A549 (cell line): Measurements from ENCODE around the gene RHOJ. TPM values are rescaled to one million over a fixed set of nuclear protein-coding genes. Genes with fewer than 3 reads are reported as not detected.

Experiments
- BHLHE40 ChIP-seq: IDR thresholded peaks from 2 replicates; pipeline ENCODE4 v1.6.1; 2012; ENCODE audit warnings: low read depth, low read length, inconsistent platforms
- CEBPB ChIP-seq, 2 experiments: fragments of >200 bp in 1 of 2; sonication (Bioruptor Twin) in 1 of 2; formaldehyde crosslinking in 1 of 2; IDR thresholded peaks; 2 replicates each; pipeline ENCODE4 v1.6.1; 2012 to 2016
- EP300 ChIP-seq, 2 experiments: fragments of >200 bp; sonication (Bioruptor Twin); formaldehyde crosslinking; IDR thresholded peaks; 2 replicates in 1 of 2; 3 replicates in 1 of 2; pipeline ENCODE4 v1.6.1; 2016 to 2017
- ESRRA ChIP-seq: fragments of 150-350 bp; IDR thresholded peaks from 2 replicates; pipeline ENCODE4 v1.6.1; 2014; ENCODE audit warnings: mild to moderate bottlenecking, low read length, borderline replicate concordance
- polyA plus RNA-seq, 4 experiments: library from polyadenylated mRNA; depleted of rRNA in 3 of 4; stranded (reverse); fragments of >200 nt; fragmentation: RNase III in 1 of 4; extraction: RNeasy Plus Mini Kit Qiagen cat#74134 plus additional on column Dnase treatment in 1 of 4; gene quantifications; 2 replicates in 3 of 4; 3 replicates in 1 of 4; pipeline ENCODE4 v1.2.3, GENCODE V29; 2011 to 2017
- TF ChIP-seq, protein P1 (sequence below): fragments of >200 bp; sonication (Bioruptor Twin); formaldehyde crosslinking; IDR thresholded peaks from 3 replicates; pipeline ENCODE4 v1.5.1; 2016

The RHOJ gene
- polyA plus RNA-seq, 2 of the 4 experiments (the other 2 are of a cell fraction): not detected

DNA sequence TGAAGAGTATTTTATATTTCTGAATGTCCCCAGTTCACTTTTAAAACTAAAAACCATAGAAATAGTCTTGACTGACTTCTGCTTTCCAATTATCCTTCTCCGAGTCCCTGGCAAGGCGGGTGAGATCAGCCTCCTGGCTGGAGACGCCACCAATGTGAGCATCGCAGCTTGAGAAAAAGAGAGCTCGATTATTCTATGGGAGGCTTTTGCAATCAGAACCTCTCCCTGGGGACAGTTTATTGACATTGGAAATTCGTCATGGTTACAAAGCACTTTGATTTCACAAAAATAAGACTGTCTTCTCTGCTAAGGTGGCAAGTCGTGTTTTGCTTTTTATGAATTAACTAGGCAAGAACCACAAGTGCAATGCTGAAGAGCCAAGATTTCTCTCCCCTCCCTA, 138.1 kb downstream of the RHOJ start (continued):
- TF ChIP-seq, protein P1, sequence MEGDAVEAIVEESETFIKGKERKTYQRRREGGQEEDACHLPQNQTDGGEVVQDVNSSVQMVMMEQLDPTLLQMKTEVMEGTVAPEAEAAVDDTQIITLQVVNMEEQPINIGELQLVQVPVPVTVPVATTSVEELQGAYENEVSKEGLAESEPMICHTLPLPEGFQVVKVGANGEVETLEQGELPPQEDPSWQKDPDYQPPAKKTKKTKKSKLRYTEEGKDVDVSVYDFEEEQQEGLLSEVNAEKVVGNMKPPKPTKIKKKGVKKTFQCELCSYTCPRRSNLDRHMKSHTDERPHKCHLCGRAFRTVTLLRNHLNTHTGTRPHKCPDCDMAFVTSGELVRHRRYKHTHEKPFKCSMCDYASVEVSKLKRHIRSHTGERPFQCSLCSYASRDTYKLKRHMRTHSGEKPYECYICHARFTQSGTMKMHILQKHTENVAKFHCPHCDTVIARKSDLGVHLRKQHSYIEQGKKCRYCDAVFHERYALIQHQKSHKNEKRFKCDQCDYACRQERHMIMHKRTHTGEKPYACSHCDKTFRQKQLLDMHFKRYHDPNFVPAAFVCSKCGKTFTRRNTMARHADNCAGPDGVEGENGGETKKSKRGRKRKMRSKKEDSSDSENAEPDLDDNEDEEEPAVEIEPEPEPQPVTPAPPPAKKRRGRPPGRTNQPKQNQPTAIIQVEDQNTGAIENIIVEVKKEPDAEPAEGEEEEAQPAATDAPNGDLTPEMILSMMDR: no peak
- no peak for TF ChIP-seq CEBPB (IDR thresholded peaks at IDR 0.05)
- no peak for TF ChIP-seq BHLHE40
- no peak for TF ChIP-seq ESRRA
- no peak for TF ChIP-seq EP300 (IDR thresholded peaks at IDR 0.05)
- TF ChIP-seq, all 56 proteins: peak for 0

Other genes starting within 250 kb of the RHOJ start
- 0.01 TPM in 1 of 2 replicates, not detected in the other for gene KCNH5, start 159.0 kb upstream of the RHOJ start, polyA plus RNA-seq (2011; rRNA removed)
- not detected in 3 replicates for gene KCNH5, start 159.0 kb upstream of the RHOJ start, polyA plus RNA-seq (2017; fragmentation: RNase III; extraction: RNeasy Plus Mini Kit Qiagen cat#74134 plus additional on column Dnase treatment)
- gene GPHB5, start 114.5 kb downstream of the RHOJ start, polyA plus RNA-seq (2011; rRNA removed): not detected in 2 replicates
- gene GPHB5, start 114.5 kb downstream of the RHOJ start, polyA plus RNA-seq (2017; fragmentation: RNase III; extraction: RNeasy Plus Mini Kit Qiagen cat#74134 plus additional on column Dnase treatment): not detected in 3 replicates